Gastroesophageal sphincter (tissue), 3 donors: ENCODE measurements around the gene ZDHHC3.

Experiments used
- EP300 ChIP-seq: sonication (generic); formaldehyde crosslinking; IDR thresholded peaks from one replicate; pipeline ENCODE4 v1.6.1; 2017; ENCODE audit warnings: antibody characterized with exemption, mild to moderate bottlenecking
- POLR2A ChIP-seq, 2 donors: fragments of 450-650 bp; IDR thresholded peaks; one replicate each; pipeline ENCODE4 v1.6.1; 2017; ENCODE audit warnings: antibody characterized with exemption in 2 of 2, mild to moderate bottlenecking in 2 of 2, moderate library complexity in 1 of 2
- TF ChIP-seq, protein P1 (sequence below), 4 experiments: fragments of 200-600 bp in 2 of 4; fragments of 450-650 bp in 2 of 4; sonication (generic) in 1 of 4; IDR thresholded peaks; one replicate each; pipeline ENCODE4 v1.5.1; 2017 to 2019; ENCODE audit warnings: antibody characterized with exemption in 4 of 4, mild to moderate bottlenecking in 2 of 4, moderate library complexity in 2 of 4

DNA sequence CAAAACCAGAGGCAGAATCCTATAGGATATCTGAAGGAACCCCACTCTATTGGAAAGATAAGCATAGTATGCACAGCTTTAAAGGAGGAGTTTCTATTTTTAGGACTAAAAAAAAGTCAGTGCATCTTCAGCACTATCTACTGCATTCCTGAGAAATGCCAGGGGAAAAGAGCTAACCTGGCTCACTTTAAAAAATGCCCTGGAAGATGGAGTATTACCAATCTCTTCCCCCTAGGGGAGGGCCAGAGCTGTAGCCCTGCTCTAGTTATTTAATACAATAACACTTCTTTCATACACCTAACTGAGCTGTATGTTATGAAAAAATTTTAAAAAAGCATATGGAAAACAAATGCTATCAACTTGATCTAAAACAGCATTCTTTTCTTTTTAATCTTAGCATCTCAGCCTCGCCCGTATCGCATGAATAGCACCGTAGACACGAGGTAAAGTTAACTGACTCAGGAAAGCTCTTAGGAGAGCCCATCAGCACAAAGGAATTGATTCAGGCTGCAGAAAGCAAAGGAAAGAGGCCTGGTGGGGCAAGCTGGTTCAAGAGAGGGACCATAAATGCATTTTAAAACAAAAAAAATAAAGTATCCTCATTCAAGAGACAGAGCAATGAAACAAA, 51.4 kb downstream of the ZDHHC3 start:
- TF ChIP-seq, protein P1, sequence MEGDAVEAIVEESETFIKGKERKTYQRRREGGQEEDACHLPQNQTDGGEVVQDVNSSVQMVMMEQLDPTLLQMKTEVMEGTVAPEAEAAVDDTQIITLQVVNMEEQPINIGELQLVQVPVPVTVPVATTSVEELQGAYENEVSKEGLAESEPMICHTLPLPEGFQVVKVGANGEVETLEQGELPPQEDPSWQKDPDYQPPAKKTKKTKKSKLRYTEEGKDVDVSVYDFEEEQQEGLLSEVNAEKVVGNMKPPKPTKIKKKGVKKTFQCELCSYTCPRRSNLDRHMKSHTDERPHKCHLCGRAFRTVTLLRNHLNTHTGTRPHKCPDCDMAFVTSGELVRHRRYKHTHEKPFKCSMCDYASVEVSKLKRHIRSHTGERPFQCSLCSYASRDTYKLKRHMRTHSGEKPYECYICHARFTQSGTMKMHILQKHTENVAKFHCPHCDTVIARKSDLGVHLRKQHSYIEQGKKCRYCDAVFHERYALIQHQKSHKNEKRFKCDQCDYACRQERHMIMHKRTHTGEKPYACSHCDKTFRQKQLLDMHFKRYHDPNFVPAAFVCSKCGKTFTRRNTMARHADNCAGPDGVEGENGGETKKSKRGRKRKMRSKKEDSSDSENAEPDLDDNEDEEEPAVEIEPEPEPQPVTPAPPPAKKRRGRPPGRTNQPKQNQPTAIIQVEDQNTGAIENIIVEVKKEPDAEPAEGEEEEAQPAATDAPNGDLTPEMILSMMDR (IDR thresholded peaks at IDR 0.05), result no peak
- no peak for TF ChIP-seq EP300
- TF ChIP-seq POLR2A (IDR thresholded peaks at IDR 0.05), result no peak
